BJ (cell line): ENCODE data around the gene ZFAND6. TPM values are rescaled to one million over a fixed set of nuclear protein-coding genes. Genes with fewer than 3 reads are reported as not detected.

Source experiments
- CTCF ChIA-PET: fragments of 350-600 bp; formaldehyde crosslinking; extraction: SDS; loops from one replicate; lab custom pipeline; 2021; ENCODE audit warnings: antibody characterized with exemption, inconsistent platforms; lab: Yijun Ruan, JAX
- POLR2A ChIA-PET: fragments of 300-600 bp; sonication (Branson Sonifier 250); formaldehyde crosslinking; extraction: SDS; loops from one replicate; lab custom pipeline; 2021; ENCODE audit warnings: antibody characterized with exemption; lab: Charles Lee
- DNase-seq: peaks from one replicate; pipeline ENCODE4 v3.0.0-alpha.2; 2011; ENCODE audit warnings: low read depth
- H3K27me3 ChIP-seq: 2 replicates; pipeline ENCODE4 v1.6.0; 2011; ENCODE audit warnings: low read length; ENCODE audit not compliant: control insufficient read depth, insufficient read depth
- H3K36me3 ChIP-seq: 2 replicates; pipeline ENCODE4 v1.5.1; 2011; ENCODE audit warnings: low read length; ENCODE audit not compliant: control insufficient read depth, insufficient read depth
- H3K4me3 ChIP-seq: 2 replicates; pipeline ENCODE4 v1.5.1; 2011; ENCODE audit warnings: low read depth, mild to moderate bottlenecking, control low read depth, low read length
- polyA plus RNA-seq: library from polyadenylated mRNA; depleted of rRNA; stranded (reverse); fragments of >200 nt; gene quantifications from 2 replicates; pipeline ENCODE4 v1.2.3, GENCODE V29; 2011
- TF ChIP-seq, protein P1 (sequence below): IDR thresholded peaks from 2 replicates; pipeline ENCODE4 v1.5.1; 2011; ENCODE audit warnings: low read depth, mild to moderate bottlenecking, control low read depth, inconsistent platforms, low read length, moderate library complexity; ENCODE audit not compliant: insufficient read depth

The ZFAND6 gene
- polyA plus RNA-seq, 1 experiment: 108 TPM

DNA sequence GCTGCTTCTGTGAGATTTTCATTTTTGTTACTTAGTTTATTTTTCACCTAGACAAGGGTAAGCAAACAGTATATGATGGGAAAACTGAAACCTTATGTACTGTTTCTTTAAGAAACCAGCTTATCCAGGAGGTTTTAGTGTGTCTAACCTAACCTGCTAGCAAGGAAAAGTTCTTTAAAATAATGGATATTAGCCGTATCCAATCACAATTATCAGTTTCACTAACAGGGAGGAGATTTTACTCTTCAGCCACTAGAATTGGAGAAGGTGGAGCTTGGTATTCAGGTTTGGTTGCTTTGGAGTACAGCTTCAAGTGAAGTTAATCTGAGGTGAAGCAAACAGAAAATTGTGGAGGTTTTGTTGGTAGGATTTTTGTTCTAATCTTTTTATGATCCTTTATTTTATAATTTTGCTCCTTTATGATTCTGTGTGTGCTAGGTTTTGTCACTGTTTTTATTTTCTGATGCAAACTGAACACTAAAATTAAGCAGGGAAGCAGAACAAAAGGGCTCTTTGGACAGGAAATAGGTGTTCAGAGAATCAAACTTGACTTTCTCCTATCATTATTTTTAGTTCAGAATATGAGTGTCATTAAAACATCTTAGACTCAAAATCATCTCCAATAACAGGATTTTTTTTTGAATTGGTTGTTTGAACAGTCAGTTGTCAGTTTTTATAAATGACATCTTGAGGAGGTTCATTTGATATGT is 13.0 kb downstream of the ZFAND6 start:
- CTCF ChIA-PET: interaction anchor here (2.0 kb wide), 1 partner anchor 19 kb away, joined by 7 read pairs; no protein-coding TSS in a partner anchor
- H3K36me3 ChIP-seq: no peaks in the 10 kb centered on the region
- peak overlapping the region; percentile 55 for H3K4me3 ChIP-seq
- DNase-seq: peak; percentile 96
- TF ChIP-seq, protein P1, sequence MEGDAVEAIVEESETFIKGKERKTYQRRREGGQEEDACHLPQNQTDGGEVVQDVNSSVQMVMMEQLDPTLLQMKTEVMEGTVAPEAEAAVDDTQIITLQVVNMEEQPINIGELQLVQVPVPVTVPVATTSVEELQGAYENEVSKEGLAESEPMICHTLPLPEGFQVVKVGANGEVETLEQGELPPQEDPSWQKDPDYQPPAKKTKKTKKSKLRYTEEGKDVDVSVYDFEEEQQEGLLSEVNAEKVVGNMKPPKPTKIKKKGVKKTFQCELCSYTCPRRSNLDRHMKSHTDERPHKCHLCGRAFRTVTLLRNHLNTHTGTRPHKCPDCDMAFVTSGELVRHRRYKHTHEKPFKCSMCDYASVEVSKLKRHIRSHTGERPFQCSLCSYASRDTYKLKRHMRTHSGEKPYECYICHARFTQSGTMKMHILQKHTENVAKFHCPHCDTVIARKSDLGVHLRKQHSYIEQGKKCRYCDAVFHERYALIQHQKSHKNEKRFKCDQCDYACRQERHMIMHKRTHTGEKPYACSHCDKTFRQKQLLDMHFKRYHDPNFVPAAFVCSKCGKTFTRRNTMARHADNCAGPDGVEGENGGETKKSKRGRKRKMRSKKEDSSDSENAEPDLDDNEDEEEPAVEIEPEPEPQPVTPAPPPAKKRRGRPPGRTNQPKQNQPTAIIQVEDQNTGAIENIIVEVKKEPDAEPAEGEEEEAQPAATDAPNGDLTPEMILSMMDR: no peak
- POLR2A ChIA-PET: interaction anchor here (0.7 kb wide), 1 partner anchor 641 kb away, joined by 3 read pairs; no protein-coding TSS in a partner anchor
- no peaks in the 10 kb centered on the region for H3K27me3 ChIP-seq

DNA sequence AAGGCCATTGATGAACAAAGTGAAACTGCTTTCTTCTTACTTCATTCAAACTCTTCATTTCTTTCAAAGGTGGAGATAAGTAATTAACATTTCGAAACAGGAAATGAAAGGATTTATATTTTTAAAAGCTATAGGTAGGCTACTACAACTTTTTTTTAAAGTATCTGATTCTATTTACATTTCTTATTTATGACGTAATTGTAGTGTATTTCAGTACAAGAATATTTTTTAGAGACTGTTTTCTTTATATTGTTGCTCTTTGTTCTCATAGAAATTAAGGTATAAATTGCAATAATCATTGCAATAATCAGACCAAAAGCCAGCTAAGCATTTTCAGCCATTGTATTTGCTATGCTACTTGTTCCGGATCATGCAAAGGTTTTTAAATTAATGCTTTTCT is 13.7 kb downstream of the ZFAND6 start:
- DNase-seq: no peak
- Histone ChIP-seq H3K4me3 (peak overlapping the region; percentile 55), H3K36me3 (no peaks in the 10 kb centered on the region), H3K27me3 (no peaks in the 10 kb centered on the region)
- POLR2A ChIA-PET: no interaction called here
- TF ChIP-seq, protein P1: no peak
- CTCF ChIA-PET: no interaction called here

DNA sequence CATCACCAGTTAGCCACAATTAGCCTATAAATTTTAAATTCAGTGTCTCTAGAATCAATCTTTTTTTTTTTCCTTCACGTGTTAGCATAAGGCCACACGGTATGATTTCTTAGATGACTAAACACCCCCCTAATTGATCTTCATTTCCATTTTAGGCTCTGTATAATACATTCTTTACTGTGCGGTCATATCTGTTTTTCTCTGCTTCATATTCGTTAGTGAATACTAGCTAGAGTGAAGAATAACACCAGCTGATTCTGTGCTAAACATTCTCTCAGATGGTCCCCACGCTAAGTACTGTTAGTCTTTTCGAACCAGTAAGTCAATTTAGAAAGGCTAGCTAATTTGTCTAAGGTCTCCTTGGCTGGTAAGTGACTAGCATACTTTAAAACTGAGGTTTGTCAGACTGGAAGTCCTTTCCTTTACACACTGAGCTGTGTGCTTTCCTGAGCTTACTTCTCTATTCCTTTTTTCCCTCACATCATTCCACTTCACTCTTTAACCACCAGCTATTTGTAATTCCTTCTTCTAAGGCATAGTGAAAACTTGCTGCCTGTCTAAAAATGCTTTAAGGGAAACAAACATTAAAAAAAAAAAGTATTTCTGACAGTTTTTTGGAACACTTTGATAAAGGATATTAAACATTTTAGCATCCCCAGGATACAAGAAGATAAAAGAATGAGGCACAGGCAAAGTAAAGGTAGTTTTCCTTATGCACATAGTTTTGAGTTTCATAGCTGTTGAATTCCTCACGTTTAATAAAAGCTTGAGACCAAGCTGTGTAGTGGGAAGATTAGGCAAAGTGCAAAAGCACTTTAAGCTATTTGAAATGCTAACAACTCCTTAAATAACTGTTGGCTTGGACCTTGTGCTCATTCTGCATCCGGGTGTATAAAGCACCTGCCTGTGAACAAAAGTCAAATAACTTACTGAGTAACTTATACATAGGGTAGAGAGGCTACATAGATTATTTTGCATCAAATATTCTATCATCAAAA is 17.1 kb downstream of the ZFAND6 start:
- Histone ChIP-seq H3K36me3 (no peaks in the 10 kb centered on the region), H3K27me3 (no peaks in the 10 kb centered on the region), H3K4me3 (no peak overlapping the region)
- ChIA-PET POLR2A (no interaction called here), CTCF (interaction anchor here (0.7 kb wide), 1 partner anchor 10 kb away, joined by 3 read pairs; no protein-coding TSS in a partner anchor)
- DNase-seq: no peak
- TF ChIP-seq, protein P1: no peak

DNA sequence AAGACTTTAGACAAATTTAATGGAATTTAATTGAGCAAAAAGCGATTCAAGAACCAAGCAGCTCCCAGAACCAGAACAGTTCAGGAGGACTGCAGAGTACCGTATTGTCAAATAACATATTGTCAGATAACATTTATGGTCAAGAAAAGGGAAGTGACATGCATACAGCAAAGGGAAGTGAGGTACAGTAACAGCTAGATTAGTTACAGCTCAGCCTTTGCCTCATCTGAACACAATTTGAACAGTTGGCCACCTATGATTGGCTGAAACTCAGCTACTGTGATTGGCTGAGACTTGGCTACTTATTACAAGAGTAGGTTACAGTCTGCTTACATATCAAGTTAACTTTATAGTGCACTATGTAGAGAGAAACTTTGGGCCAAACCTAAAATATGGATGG is 21.9 kb downstream of the ZFAND6 start:
- H3K27me3 ChIP-seq: no peaks in the 10 kb centered on the region
- H3K36me3 ChIP-seq: no peaks in the 10 kb centered on the region
- no peak for DNase-seq
- ChIA-PET CTCF (interaction anchor here (0.9 to 1.5 kb wide), 2 partner anchors 9 to 13 kb away, joined by 3 to 7 read pairs; no protein-coding TSS in a partner anchor), POLR2A (no interaction called here)
- H3K4me3 ChIP-seq: no peak overlapping the region
- TF ChIP-seq, protein P1: no peak

DNA sequence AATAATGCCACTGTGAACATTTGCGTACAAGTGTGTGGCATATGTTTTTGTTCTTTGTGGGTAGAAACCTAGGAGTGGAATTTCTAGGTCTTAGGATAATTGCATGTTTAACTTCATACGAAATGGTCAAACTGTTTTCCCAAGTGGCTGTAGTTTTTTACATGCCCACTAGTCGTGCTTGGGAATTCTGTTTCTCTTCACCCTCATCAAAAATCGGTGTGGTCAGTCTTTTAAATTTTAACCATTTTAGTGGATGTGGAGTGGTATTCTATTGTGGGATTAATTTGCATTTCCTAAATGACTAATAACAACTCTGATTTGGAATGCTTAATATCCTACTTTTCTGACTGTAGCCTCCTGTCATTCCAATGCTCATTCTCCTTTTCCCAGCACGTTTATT is 27.6 kb downstream of the ZFAND6 start:
- H3K27me3 ChIP-seq: no peaks in the 10 kb centered on the region
- POLR2A ChIA-PET: no interaction called here
- DNase-seq: no peak
- no peak overlapping the region for H3K4me3 ChIP-seq
- CTCF ChIA-PET: interaction anchor here (0.9 to 1.0 kb wide), 2 partner anchors 18 to 40 kb away, joined by 3 read pairs; no protein-coding TSS in a partner anchor
- H3K36me3 ChIP-seq: no peaks in the 10 kb centered on the region
- TF ChIP-seq, protein P1: peak; percentile 29; the same call in 1 of the 2 replicates
